ENCODE results near the gene FMO5. TPM values are rescaled to one million over a fixed set of nuclear protein-coding genes. Genes with fewer than 3 reads are reported as not detected.

The FMO5 gene
- polyA plus RNA-seq, 1 donor from 2014 or later = not detected

DNA sequence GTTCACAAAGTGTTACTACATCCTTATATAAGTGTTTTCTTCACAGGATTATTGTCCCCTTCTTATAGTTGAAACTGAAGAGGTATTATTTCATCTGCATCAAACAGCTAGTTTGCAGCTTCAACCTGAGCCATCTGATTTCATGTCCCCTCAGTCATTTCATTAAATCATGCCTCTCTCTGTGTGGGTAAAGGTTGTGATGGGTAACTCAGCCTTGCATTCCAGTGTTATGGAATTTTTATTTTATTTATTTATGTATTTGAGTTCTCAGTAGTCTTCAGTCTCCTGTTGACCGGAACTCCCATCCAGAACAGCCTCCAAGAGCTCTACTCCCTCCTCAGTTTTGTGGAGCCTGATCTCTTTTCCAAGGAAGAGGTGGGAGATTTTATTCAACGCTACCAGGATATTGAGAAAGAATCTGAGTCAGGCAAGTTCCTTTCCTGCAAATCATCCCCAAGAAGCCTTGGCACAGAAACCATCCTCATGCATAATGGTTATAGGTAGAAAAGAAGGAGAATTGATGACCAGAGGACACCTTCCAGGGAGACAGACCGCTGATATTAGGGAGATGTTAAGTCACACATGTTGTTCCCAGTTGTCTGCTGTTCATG, 39.1 kb upstream of the FMO5 start:
- Histone ChIP-seq H3K9me2 (ENCODE audit: insufficient read depth, low read length) (no peaks in the 10 kb centered on the region), H3K4me2 (ENCODE audit: low read length) (no peak overlapping the region), H3K9ac (ENCODE audit: low read length) (no peak overlapping the region), H3K79me2 (replicated peaks; ENCODE audit: insufficient read depth, low read length) (no peaks in the 10 kb centered on the region), H3K4me3 (ENCODE audit: low read length) (no peak overlapping the region), H4K20me1 (ENCODE audit: insufficient read depth) (no peaks in the 10 kb centered on the region), H2AFZ (ENCODE audit: low read depth, low read length) (no peak overlapping the region), H3K9me3 (ENCODE audit: low read length) (no peaks in the 10 kb centered on the region), H3F3A (ENCODE audit: insufficient read depth, low read length, poor library complexity, severe bottlenecking) (no peaks in the 10 kb centered on the region), H3K36me3 (ENCODE audit: insufficient read depth, low read length) (no peaks in the 10 kb centered on the region), H3K27ac (ENCODE audit: low read length) (no peak overlapping the region), H3K27me3 (ENCODE audit: insufficient read depth, low read depth, low read length) (no peaks in the 10 kb centered on the region)
- no peak for TF ChIP-seq SMC3 (conservative IDR thresholded peaks at IDR 0.05; ENCODE audit: poor library complexity)

DNA sequence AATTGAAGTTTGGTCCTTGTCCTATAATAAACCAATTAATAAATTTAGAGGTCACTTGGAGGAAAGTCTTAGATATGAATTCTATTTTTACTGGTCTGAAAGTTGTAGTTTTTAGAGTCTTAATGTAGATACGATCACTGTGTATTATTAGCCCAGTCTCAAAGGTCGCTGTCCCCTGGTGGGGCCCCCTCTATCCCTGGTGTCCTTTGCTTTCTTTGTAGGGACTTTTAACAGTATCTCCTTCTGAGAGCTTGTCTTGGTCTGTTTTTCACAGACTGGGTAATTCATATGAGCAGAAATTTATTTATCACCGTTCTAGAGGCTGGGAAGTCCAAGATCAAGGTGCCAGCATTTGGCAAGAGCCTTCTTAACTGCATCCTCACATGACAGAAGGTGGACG, 35.8 kb upstream of the FMO5 start:
- Histone ChIP-seq H3K36me3 (ENCODE audit: insufficient read depth, low read length) (no peaks in the 10 kb centered on the region), H2AFZ (ENCODE audit: low read depth, low read length) (no peak overlapping the region)

More for the DNA sequence above, 35.8 kb upstream of the FMO5 start:
- H3K27me3 ChIP-seq (ENCODE audit: insufficient read depth, low read depth, low read length) = no peaks in the 10 kb centered on the region
- no peak overlapping the region for H3K27ac ChIP-seq (ENCODE audit: low read length)
- H3K9me3 ChIP-seq (ENCODE audit: low read length) = no peaks in the 10 kb centered on the region
- TF ChIP-seq TAF1 (IDR thresholded peaks at IDR 0.05; ENCODE audit: low read depth) (no peak), SMC3 (conservative IDR thresholded peaks at IDR 0.05; ENCODE audit: poor library complexity) (no peak), MXI1 (conservative IDR thresholded peaks at IDR 0.05; ENCODE audit: poor library complexity, severe bottlenecking) (no peak), POLR2AphosphoS5 (IDR thresholded peaks at IDR 0.05) (no peak), EZH2 (IDR thresholded peaks at IDR 0.05; ENCODE audit: borderline replicate concordance, insufficient read depth, low read length, poor library complexity, severe bottlenecking) (no peak)
- TF ChIP-seq, protein P1, sequence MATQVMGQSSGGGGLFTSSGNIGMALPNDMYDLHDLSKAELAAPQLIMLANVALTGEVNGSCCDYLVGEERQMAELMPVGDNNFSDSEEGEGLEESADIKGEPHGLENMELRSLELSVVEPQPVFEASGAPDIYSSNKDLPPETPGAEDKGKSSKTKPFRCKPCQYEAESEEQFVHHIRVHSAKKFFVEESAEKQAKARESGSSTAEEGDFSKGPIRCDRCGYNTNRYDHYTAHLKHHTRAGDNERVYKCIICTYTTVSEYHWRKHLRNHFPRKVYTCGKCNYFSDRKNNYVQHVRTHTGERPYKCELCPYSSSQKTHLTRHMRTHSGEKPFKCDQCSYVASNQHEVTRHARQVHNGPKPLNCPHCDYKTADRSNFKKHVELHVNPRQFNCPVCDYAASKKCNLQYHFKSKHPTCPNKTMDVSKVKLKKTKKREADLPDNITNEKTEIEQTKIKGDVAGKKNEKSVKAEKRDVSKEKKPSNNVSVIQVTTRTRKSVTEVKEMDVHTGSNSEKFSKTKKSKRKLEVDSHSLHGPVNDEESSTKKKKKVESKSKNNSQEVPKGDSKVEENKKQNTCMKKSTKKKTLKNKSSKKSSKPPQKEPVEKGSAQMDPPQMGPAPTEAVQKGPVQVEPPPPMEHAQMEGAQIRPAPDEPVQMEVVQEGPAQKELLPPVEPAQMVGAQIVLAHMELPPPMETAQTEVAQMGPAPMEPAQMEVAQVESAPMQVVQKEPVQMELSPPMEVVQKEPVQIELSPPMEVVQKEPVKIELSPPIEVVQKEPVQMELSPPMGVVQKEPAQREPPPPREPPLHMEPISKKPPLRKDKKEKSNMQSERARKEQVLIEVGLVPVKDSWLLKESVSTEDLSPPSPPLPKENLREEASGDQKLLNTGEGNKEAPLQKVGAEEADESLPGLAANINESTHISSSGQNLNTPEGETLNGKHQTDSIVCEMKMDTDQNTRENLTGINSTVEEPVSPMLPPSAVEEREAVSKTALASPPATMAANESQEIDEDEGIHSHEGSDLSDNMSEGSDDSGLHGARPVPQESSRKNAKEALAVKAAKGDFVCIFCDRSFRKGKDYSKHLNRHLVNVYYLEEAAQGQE (IDR thresholded peaks at IDR 0.05; ENCODE audit: borderline replicate concordance) = no peak
- TF ChIP-seq, protein P2, sequence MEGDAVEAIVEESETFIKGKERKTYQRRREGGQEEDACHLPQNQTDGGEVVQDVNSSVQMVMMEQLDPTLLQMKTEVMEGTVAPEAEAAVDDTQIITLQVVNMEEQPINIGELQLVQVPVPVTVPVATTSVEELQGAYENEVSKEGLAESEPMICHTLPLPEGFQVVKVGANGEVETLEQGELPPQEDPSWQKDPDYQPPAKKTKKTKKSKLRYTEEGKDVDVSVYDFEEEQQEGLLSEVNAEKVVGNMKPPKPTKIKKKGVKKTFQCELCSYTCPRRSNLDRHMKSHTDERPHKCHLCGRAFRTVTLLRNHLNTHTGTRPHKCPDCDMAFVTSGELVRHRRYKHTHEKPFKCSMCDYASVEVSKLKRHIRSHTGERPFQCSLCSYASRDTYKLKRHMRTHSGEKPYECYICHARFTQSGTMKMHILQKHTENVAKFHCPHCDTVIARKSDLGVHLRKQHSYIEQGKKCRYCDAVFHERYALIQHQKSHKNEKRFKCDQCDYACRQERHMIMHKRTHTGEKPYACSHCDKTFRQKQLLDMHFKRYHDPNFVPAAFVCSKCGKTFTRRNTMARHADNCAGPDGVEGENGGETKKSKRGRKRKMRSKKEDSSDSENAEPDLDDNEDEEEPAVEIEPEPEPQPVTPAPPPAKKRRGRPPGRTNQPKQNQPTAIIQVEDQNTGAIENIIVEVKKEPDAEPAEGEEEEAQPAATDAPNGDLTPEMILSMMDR (IDR thresholded peaks at IDR 0.05; ENCODE audit: poor library complexity, severe bottlenecking) = no peak
- H3K9ac ChIP-seq (ENCODE audit: low read length) = no peak overlapping the region
- no peaks in the 10 kb centered on the region for H3F3A ChIP-seq (ENCODE audit: insufficient read depth, low read length, poor library complexity, severe bottlenecking)
- no peaks in the 10 kb centered on the region for H3K79me2 ChIP-seq (replicated peaks; ENCODE audit: insufficient read depth, low read length)
- no peak overlapping the region for H3K4me2 ChIP-seq (ENCODE audit: low read length)
- H3K9me2 ChIP-seq (ENCODE audit: insufficient read depth, low read length) = no peaks in the 10 kb centered on the region
- H3K4me3 ChIP-seq (ENCODE audit: low read length) = no peak overlapping the region
- no peaks in the 10 kb centered on the region for H4K20me1 ChIP-seq (ENCODE audit: insufficient read depth)
